ENCODE results near the gene ENAH.
"Not testable (repeated sequence)": the region's sequence is repeated elsewhere in the genome, so short reads cannot be mapped to it uniquely, and the experiment has no call there.

ENAH gene

DNA sequence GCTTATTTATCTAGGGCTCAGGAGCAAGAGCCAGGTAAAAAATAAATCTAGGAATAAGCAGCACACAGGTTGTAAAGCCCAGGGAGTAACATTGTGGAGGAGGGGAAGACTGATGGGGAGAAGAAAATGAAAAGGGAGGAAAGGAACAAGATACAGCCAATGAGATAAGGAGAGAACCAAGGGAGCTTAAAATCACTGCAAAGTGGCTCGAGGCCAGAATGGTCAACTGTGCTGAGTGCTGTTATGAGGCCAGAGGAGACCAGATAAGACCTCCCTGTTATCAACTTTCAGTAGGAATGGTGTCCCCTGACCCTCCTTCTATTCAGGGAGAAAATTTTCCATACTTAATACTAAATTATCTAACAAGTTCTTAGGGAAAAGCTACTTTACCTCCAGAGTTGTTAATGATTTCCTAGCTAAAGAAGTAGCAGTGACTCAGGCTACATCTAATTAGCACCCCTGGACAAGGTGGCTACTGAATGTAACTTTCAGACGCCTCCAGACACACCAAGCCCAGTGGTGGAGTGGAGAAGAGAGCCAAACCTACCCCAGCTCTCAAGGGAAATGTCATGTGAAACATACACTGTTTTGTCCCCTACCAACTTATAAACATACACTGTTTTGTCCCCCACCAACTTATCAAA is 25.5 kb downstream of the ENAH start:
- H3K9me3 ChIP-seq (ENCODE audit: insufficient read depth, low read depth, low read length): no peaks in the 10 kb centered on the region
- no peaks in the 10 kb centered on the region for H3K27me3 ChIP-seq (ENCODE audit: insufficient read depth, low read length, poor library complexity, severe bottlenecking)
- peaks cover 5% of the 10 kb centered on the region for H3K4me1 ChIP-seq (ENCODE audit: insufficient read depth, low read length, poor library complexity, severe bottlenecking)
- no peaks in the 10 kb centered on the region for H3K36me3 ChIP-seq (ENCODE audit: insufficient read depth, low read length)
- H2AFZ ChIP-seq (ENCODE audit: low read length): no peak overlapping the region
- no peak overlapping the region for H3K4me3 ChIP-seq (ENCODE audit: low read length, poor library complexity, severe bottlenecking)
- H4K20me1 ChIP-seq (ENCODE audit: insufficient read depth, low read length, poor library complexity, severe bottlenecking): no peaks in the 10 kb centered on the region
- H3K79me2 ChIP-seq (ENCODE audit: insufficient read depth, low read length): 0 out of 2 replicates have a peak, but pooled peaks cover 4% of the 10 kb centered on the region
- no peak for TF ChIP-seq EZH2phosphoT487 (IDR thresholded peaks at IDR 0.05; ENCODE audit: borderline replicate concordance)
- H3K9ac ChIP-seq (ENCODE audit: low read depth, low read length, poor library complexity, severe bottlenecking): no peak overlapping the region
- no peaks in the 10 kb centered on the region for H3F3A ChIP-seq (ENCODE audit: low read depth)
- no peak overlapping the region for H3K4me2 ChIP-seq (ENCODE audit: low read depth, low read length, poor library complexity, severe bottlenecking)
- no peaks in the 10 kb centered on the region for H3K9me2 ChIP-seq (replicated peaks; ENCODE audit: low read depth, low read length)

DNA sequence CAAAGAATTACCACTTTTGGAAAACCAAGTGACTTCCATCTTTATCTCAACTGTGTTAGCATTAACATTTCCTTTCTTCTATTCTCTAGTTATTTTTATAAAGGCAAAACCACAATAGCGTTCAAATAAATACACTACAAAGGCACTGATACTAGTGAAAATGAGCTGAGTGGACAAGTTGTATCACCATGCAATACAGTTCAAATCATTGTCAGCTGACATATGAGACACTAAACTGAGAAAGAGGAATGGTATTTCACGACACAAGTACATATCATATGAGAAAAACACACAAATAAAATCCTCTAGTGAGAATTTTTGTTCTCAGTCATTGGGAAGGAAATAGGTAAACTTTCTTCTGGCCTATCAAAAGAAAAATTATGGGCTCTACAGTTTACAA is 26.2 kb downstream of the ENAH start:
- Histone ChIP-seq H3K27me3 (ENCODE audit: insufficient read depth, low read length, poor library complexity, severe bottlenecking) (no peaks in the 10 kb centered on the region), H3K79me2 (ENCODE audit: insufficient read depth, low read length) (0 out of 2 replicates have a peak, but pooled peaks cover 4% of the 10 kb centered on the region), H3K4me1 (ENCODE audit: insufficient read depth, low read length, poor library complexity, severe bottlenecking) (peaks cover 5% of the 10 kb centered on the region), H3K4me2 (ENCODE audit: low read depth, low read length, poor library complexity, severe bottlenecking) (no peak overlapping the region), H3K36me3 (ENCODE audit: insufficient read depth, low read length) (no peaks in the 10 kb centered on the region), H3K9me2 (replicated peaks; ENCODE audit: low read depth, low read length) (no peaks in the 10 kb centered on the region), H3K9me3 (ENCODE audit: insufficient read depth, low read depth, low read length) (no peaks in the 10 kb centered on the region), H4K20me1 (ENCODE audit: insufficient read depth, low read length, poor library complexity, severe bottlenecking) (no peaks in the 10 kb centered on the region), H3F3A (ENCODE audit: low read depth) (no peaks in the 10 kb centered on the region), H3K4me3 (ENCODE audit: low read length, poor library complexity, severe bottlenecking) (no peak overlapping the region), H3K9ac (ENCODE audit: low read depth, low read length, poor library complexity, severe bottlenecking) (no peak overlapping the region), H2AFZ (ENCODE audit: low read length) (no peak overlapping the region)
- TF ChIP-seq EZH2phosphoT487 (IDR thresholded peaks at IDR 0.05; ENCODE audit: borderline replicate concordance): no peak
- TF ChIP-seq, protein P1, sequence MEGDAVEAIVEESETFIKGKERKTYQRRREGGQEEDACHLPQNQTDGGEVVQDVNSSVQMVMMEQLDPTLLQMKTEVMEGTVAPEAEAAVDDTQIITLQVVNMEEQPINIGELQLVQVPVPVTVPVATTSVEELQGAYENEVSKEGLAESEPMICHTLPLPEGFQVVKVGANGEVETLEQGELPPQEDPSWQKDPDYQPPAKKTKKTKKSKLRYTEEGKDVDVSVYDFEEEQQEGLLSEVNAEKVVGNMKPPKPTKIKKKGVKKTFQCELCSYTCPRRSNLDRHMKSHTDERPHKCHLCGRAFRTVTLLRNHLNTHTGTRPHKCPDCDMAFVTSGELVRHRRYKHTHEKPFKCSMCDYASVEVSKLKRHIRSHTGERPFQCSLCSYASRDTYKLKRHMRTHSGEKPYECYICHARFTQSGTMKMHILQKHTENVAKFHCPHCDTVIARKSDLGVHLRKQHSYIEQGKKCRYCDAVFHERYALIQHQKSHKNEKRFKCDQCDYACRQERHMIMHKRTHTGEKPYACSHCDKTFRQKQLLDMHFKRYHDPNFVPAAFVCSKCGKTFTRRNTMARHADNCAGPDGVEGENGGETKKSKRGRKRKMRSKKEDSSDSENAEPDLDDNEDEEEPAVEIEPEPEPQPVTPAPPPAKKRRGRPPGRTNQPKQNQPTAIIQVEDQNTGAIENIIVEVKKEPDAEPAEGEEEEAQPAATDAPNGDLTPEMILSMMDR (conservative IDR thresholded peaks at IDR 0.05; ENCODE audit: low read length): no peak

GRCh38 chr1:225617956-225618355 is 35.0 kb downstream of the ENAH start:
- Histone ChIP-seq H3K4me2 (ENCODE audit: low read depth, low read length, poor library complexity, severe bottlenecking) (no peak overlapping the region), H3K9me3 (ENCODE audit: insufficient read depth, low read depth, low read length) (no peaks in the 10 kb centered on the region), H3F3A (ENCODE audit: low read depth) (no peaks in the 10 kb centered on the region), H2AFZ (ENCODE audit: low read length) (no peak overlapping the region), H4K20me1 (ENCODE audit: insufficient read depth, low read length, poor library complexity, severe bottlenecking) (no peaks in the 10 kb centered on the region), H3K79me2 (ENCODE audit: insufficient read depth, low read length) (no peaks in the 10 kb centered on the region; the same call in 1 of the 2 replicates), H3K36me3 (ENCODE audit: insufficient read depth, low read length) (no peaks in the 10 kb centered on the region), H3K27me3 (ENCODE audit: insufficient read depth, low read length, poor library complexity, severe bottlenecking) (no peaks in the 10 kb centered on the region), H3K9me2 (replicated peaks; ENCODE audit: low read depth, low read length) (no peaks in the 10 kb centered on the region), H3K9ac (ENCODE audit: low read depth, low read length, poor library complexity, severe bottlenecking) (no peak overlapping the region), H3K4me1 (ENCODE audit: insufficient read depth, low read length, poor library complexity, severe bottlenecking) (no peaks in the 10 kb centered on the region), H3K4me3 (ENCODE audit: low read length, poor library complexity, severe bottlenecking) (no peak overlapping the region)
- no peak for TF ChIP-seq EZH2phosphoT487 (IDR thresholded peaks at IDR 0.05; ENCODE audit: borderline replicate concordance)
- TF ChIP-seq, protein P1 (conservative IDR thresholded peaks at IDR 0.05; ENCODE audit: low read length): no peak

GRCh38 chr1:225617479-225617878 is 35.4 kb downstream of the ENAH start:
- Histone ChIP-seq H3K9me2 (replicated peaks; ENCODE audit: low read depth, low read length) (no peaks in the 10 kb centered on the region), H3K4me2 (ENCODE audit: low read depth, low read length, poor library complexity, severe bottlenecking) (no peak overlapping the region), H4K20me1 (ENCODE audit: insufficient read depth, low read length, poor library complexity, severe bottlenecking) (no peaks in the 10 kb centered on the region), H3K27me3 (ENCODE audit: insufficient read depth, low read length, poor library complexity, severe bottlenecking) (no peaks in the 10 kb centered on the region), H3F3A (ENCODE audit: low read depth) (no peaks in the 10 kb centered on the region), H3K4me3 (ENCODE audit: low read length, poor library complexity, severe bottlenecking) (no peak overlapping the region), H2AFZ (ENCODE audit: low read length) (no peak overlapping the region), H3K4me1 (ENCODE audit: insufficient read depth, low read length, poor library complexity, severe bottlenecking) (no peaks in the 10 kb centered on the region), H3K9me3 (ENCODE audit: insufficient read depth, low read depth, low read length) (no peaks in the 10 kb centered on the region), H3K79me2 (ENCODE audit: insufficient read depth, low read length) (no peaks in the 10 kb centered on the region; the same call in 1 of the 2 replicates), H3K36me3 (ENCODE audit: insufficient read depth, low read length) (no peaks in the 10 kb centered on the region), H3K9ac (ENCODE audit: low read depth, low read length, poor library complexity, severe bottlenecking) (no peak overlapping the region)
- TF ChIP-seq, protein P1 (conservative IDR thresholded peaks at IDR 0.05; ENCODE audit: low read length): no peak
- TF ChIP-seq EZH2phosphoT487 (IDR thresholded peaks at IDR 0.05; ENCODE audit: borderline replicate concordance): no peak

DNA sequence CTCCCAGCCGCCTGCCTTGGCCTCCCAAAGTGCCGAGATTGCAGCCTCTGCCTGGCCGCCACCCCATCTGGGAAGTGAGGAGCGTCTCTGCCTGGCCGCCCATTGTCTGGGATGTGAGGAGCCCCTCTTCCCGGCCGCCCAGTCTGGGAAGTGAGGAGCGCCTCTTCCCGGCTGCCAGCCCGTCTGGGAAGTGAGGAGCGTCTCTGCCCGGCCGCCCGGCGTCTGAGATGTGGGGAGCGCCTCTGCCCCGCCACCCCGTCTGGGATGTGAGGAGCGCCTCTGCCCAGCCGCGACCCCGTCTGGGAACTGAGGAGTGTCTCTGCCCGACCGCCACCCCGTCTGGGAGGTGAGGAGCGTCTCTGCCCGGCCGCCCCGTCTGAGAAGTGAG is 37.5 kb downstream of the ENAH start:
- H3K9me2 ChIP-seq (replicated peaks; ENCODE audit: low read depth, low read length); H3K4me2 ChIP-seq (ENCODE audit: low read depth, low read length, poor library complexity, severe bottlenecking); H3K9ac ChIP-seq (ENCODE audit: low read depth, low read length, poor library complexity, severe bottlenecking); H4K20me1 ChIP-seq (ENCODE audit: insufficient read depth, low read length, poor library complexity, severe bottlenecking); H3K36me3 ChIP-seq (ENCODE audit: insufficient read depth, low read length); H3K4me3 ChIP-seq (ENCODE audit: low read length, poor library complexity, severe bottlenecking); H3K9me3 ChIP-seq (ENCODE audit: insufficient read depth, low read depth, low read length); H3K4me1 ChIP-seq (ENCODE audit: insufficient read depth, low read length, poor library complexity, severe bottlenecking); H2AFZ ChIP-seq (ENCODE audit: low read length); H3K27me3 ChIP-seq (ENCODE audit: insufficient read depth, low read length, poor library complexity, severe bottlenecking); H3F3A ChIP-seq (ENCODE audit: low read depth); H3K79me2 ChIP-seq (ENCODE audit: insufficient read depth, low read length): not testable (repeated sequence)
